ENCODE data around the gene FN1.

DNA sequence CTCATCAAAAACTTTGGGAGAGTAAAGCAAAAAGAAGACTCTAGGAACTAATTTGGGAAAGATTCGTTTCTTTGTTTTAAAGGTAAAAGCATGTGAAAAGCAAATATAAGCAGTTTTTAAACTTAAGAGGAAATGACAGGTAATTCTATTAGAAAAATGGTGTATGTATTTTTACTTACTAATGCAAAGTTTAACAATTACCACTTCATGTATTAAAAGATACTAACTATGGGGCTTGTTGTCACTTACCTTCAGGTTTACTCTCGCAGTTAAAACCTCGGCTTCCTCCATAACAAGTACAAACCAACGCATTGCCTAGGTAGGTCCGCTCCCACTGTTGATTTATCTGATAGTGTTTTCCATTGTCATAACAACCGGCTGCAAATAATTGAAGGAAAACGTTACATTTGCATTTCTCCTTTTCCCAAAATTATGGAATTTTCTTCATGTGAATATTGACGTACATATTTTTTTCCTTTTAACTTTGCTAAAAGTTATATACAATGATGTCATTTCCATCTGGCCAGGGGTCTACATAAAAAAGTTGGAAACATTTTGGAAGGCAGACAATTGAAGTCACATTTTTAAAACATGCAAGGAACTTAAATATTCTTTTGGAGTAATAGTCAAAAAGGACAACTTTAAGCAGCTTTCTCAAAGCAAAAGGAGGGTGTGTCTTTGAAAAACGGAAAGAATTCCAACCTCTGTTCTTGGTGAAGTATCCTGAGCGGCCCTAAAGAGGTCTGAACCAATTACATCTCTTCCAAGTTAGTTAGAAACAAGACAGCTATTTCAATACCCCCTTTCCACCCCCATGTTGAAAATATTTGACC is 1.2 kb downstream of the FN1 start:
- no peak for TF ChIP-seq EZH2 (IDR thresholded peaks at IDR 0.05)
- TF ChIP-seq, protein P1, sequence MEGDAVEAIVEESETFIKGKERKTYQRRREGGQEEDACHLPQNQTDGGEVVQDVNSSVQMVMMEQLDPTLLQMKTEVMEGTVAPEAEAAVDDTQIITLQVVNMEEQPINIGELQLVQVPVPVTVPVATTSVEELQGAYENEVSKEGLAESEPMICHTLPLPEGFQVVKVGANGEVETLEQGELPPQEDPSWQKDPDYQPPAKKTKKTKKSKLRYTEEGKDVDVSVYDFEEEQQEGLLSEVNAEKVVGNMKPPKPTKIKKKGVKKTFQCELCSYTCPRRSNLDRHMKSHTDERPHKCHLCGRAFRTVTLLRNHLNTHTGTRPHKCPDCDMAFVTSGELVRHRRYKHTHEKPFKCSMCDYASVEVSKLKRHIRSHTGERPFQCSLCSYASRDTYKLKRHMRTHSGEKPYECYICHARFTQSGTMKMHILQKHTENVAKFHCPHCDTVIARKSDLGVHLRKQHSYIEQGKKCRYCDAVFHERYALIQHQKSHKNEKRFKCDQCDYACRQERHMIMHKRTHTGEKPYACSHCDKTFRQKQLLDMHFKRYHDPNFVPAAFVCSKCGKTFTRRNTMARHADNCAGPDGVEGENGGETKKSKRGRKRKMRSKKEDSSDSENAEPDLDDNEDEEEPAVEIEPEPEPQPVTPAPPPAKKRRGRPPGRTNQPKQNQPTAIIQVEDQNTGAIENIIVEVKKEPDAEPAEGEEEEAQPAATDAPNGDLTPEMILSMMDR (IDR thresholded peaks at IDR 0.05 in 2 of 3, conservative IDR thresholded peaks at IDR 0.05 in 1 of 3; ENCODE audit: borderline replicate concordance in 1 of 3, insufficient read depth in 1 of 3, low read depth in 2 of 3, low read length in 2 of 3), result no peak
- no peak for TF ChIP-seq RAD21 (IDR thresholded peaks at IDR 0.05; ENCODE audit: low read depth)
- TF ChIP-seq ZNF274 (IDR thresholded peaks at IDR 0.05; ENCODE audit: low read depth, low read length), result no peak
- TF ChIP-seq SP1 (IDR thresholded peaks at IDR 0.05; ENCODE audit: low read depth), result no peak
- TF ChIP-seq POLR2A (IDR thresholded peaks at IDR 0.05; ENCODE audit: borderline replicate concordance, extremely low read depth, insufficient read depth, insufficient read length), result no peak
- TF ChIP-seq POLR2AphosphoS5 (IDR thresholded peaks at IDR 0.05; ENCODE audit: low read depth, low read length), result no peak
- no peak for TF ChIP-seq TCF7L2 (IDR thresholded peaks at IDR 0.05; ENCODE audit: borderline replicate concordance, extremely low read depth, insufficient read depth, insufficient read length)
- TF ChIP-seq, protein P2, sequence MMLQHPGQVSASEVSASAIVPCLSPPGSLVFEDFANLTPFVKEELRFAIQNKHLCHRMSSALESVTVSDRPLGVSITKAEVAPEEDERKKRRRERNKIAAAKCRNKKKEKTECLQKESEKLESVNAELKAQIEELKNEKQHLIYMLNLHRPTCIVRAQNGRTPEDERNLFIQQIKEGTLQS (IDR thresholded peaks at IDR 0.05), result no peak
- TF ChIP-seq, protein P3, sequence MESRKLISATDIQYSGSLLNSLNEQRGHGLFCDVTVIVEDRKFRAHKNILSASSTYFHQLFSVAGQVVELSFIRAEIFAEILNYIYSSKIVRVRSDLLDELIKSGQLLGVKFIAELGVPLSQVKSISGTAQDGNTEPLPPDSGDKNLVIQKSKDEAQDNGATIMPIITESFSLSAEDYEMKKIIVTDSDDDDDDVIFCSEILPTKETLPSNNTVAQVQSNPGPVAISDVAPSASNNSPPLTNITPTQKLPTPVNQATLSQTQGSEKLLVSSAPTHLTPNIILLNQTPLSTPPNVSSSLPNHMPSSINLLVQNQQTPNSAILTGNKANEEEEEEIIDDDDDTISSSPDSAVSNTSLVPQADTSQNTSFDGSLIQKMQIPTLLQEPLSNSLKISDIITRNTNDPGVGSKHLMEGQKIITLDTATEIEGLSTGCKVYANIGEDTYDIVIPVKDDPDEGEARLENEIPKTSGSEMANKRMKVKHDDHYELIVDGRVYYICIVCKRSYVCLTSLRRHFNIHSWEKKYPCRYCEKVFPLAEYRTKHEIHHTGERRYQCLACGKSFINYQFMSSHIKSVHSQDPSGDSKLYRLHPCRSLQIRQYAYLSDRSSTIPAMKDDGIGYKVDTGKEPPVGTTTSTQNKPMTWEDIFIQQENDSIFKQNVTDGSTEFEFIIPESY (IDR thresholded peaks at IDR 0.05; ENCODE audit: extremely low read depth, insufficient replicate concordance, low read length), result no peak
- TF ChIP-seq, protein P4, sequence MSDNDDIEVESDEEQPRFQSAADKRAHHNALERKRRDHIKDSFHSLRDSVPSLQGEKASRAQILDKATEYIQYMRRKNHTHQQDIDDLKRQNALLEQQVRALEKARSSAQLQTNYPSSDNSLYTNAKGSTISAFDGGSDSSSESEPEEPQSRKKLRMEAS (IDR thresholded peaks at IDR 0.05), result no peak
- TF ChIP-seq JUND (IDR thresholded peaks at IDR 0.05), result no peak
- TF ChIP-seq FOSL1 (IDR thresholded peaks at IDR 0.05; ENCODE audit: low read depth), result no peak
